NCI-H1417 treated with DMSO at 0.1 percent for 48 hours (cell line): Measurements from ENCODE around the gene CAPN7.

Source experiments
- DNase-seq: peaks from one replicate; lab custom pipeline; 2025; lab: John Stamatoyannopoulos, UW

CAPN7 gene

GRCh38 chr3:15276028-15276724 lies 70.1 kb downstream of the CAPN7 start:
- DNase-seq: no peak

GRCh38 chr3:15277861-15278500 lies 71.9 kb downstream of the CAPN7 start:
- DNase-seq: no peak

- no peak for DNase-seq
Observed at GRCh38 chr3:15279205-15279604, 73.2 kb downstream of the CAPN7 start.

GRCh38 chr3:15279671-15280402 lies 73.8 kb downstream of the CAPN7 start:
- DNase-seq: no peak

- no peak for DNase-seq
Observed at GRCh38 chr3:15280853-15281532, 74.9 kb downstream of the CAPN7 start.

GRCh38 chr3:15281817-15282216 lies 75.8 kb downstream of the CAPN7 start:
- no peak for DNase-seq

- no peak for DNase-seq
Observed at GRCh38 chr3:15283702-15284101, 77.7 kb downstream of the CAPN7 start.

- DNase-seq: no peak
Observed at GRCh38 chr3:15284121-15284889, 78.3 kb downstream of the CAPN7 start.

- no peak for DNase-seq
Observed at GRCh38 chr3:15286022-15286421, 80.0 kb downstream of the CAPN7 start.

- no peak for DNase-seq
Observed at GRCh38 chr3:15287565-15288330, 81.7 kb downstream of the CAPN7 start.

GRCh38 chr3:15288331-15289035 lies 82.4 kb downstream of the CAPN7 start:
- no peak for DNase-seq

- no peak for DNase-seq
Observed at GRCh38 chr3:15289661-15290060, 83.6 kb downstream of the CAPN7 start.

- DNase-seq: no peak
Observed at GRCh38 chr3:15290736-15291135, 84.7 kb downstream of the CAPN7 start.

- DNase-seq: no peak
Observed at GRCh38 chr3:15291589-15292541, 85.8 kb downstream of the CAPN7 start.

GRCh38 chr3:15292765-15293522 lies 86.9 kb downstream of the CAPN7 start:
- DNase-seq: no peak

GRCh38 chr3:15294929-15295328 lies 88.9 kb downstream of the CAPN7 start:
- DNase-seq: no peak

GRCh38 chr3:15295506-15295905 lies 89.5 kb downstream of the CAPN7 start:
- DNase-seq: no peak

- no peak for DNase-seq
Observed at GRCh38 chr3:15297608-15298350, 91.7 kb downstream of the CAPN7 start.
